NT2/D1 (cell line): Measurements from ENCODE around the gene NUTM2E.
"Not testable (repeated sequence)": the region's sequence is repeated elsewhere in the genome, so short reads cannot be mapped to it uniquely, and the experiment has no call there.

Experiments used
- YY1 ChIP-seq: IDR thresholded peaks from 2 replicates; pipeline ENCODE4 v1.6.1; 2011; ENCODE audit not compliant: insufficient read length, insufficient read depth
- ZNF274 ChIP-seq: IDR thresholded peaks from 2 replicates; pipeline ENCODE4 v1.6.1; 2011; ENCODE audit warnings: mild to moderate bottlenecking, low read depth, low read length

GRCh38 chr10:79871729-79872128 lies 45.2 kb downstream of the NUTM2E start:
- TF ChIP-seq YY1, ZNF274: not testable (repeated sequence)
